Erythroblast (primary cell): ENCODE results near the gene CMSS1.

Source experiments
- GATA1 ChIP-seq: IDR thresholded peaks from 2 replicates; pipeline ENCODE4 v1.6.1; 2011; ENCODE audit warnings: low read depth, mild to moderate bottlenecking, control low read depth, low read length, moderate library complexity
- POLR2A ChIP-seq: IDR thresholded peaks from 2 replicates; pipeline ENCODE4 v1.6.1; 2011; ENCODE audit warnings: mild to moderate bottlenecking, low read length

DNA sequence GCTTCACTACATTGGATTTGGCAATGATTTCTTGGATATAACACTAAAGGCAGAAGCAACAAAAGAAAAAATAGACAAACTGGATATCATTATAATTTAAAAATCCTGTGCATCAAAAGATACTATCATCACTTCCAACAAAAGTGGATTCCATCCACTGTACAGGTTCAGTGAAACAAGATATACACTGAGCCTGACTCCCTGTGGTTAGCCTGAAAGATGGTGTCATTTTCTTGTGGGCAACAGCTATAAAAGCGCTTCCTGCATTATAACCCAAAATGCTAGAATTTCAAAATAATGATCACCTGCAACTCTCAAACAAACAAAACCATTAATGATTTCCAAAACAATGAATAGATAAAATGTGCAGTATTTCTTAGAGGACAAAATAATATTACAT is 403.5 kb downstream of the CMSS1 start:
- TF ChIP-seq POLR2A, result no peak
- no peak for TF ChIP-seq GATA1
